Activated gamma-delta T cell treated with Interleukin-2 at 50 U/mL for 16 hours (primary cell): ENCODE results near the gene ATP9B.
"Not testable (repeated sequence)": the region's sequence is repeated elsewhere in the genome, so short reads cannot be mapped to it uniquely, and the experiment has no call there.

Experiments
- DNase-seq: peaks from one replicate; pipeline ENCODE4 v3.0.0-alpha.2; 2020

The ATP9B gene

DNA sequence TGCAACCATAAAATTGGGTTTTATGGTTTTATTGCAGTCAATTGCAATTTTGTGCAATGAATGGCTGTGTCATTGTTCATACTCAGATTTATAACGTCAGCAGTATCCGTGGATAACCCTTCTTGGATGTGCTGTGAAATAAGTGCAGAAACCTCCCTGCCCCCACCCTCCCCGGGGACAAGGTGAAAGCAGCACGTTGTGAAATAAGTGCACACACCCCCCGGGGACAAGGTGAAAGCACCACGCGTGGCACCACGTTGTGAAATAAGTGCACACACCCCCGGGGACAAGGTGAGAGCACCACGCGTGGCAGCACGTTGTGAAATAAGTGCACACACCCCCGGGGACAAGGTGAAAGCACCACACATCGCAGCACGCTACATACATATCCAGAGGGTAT is 232.9 kb downstream of the ATP9B start:
- no peak for DNase-seq

DNA sequence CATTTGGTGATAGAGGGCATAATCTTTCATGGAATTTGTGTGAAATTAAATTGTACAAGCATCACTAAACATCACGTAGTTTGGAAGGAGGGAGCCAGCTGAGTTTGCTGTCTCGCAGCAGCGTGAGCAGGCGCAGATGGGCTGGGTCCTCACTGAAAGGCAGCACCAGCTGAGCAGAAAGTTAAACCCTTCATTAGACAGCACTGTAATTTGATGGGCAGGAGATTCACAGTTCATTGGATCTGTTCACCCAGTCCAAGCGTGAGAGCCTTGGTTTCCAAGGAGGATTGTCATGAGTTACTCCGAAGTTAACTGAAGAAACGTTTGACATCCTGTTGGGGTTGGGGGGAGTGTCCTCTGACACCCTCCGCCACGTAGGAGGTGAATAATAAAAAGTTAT is 236.7 kb downstream of the ATP9B start:
- DNase-seq: no peak

DNA sequence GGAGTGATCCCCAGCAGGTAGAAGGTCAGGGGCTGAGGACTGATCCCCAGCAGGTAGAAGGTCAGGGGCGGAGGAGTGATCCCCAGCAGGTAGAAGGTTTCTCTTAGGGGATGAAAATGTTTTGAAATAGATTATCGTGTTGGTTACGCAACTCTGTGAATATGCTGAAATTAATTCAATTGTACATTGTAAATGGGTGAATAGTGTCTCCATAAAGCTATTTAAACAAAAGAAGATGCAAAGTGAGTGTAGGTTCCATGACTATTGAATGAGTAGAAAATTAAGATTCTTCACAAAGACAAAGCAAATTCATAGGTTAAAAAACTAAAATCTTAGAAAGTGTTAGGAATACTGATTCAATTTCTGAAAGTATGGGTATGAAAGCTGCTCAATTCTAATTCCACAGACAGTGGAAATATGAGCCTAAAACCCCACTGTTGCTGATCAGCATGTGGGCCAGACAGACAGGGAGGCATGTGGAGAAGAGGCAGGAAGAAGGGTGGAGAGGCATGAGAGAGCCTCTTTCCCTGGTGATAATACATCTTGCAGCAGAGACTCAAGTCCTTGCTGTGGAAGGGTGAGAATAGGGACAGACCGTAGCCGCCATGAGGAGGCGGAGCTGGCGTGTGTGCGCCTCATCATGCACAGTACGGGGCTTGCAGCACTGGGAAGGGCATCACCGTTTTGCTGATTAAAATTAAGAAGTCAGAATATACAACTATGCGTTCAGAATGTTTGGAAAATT is 240.6 kb downstream of the ATP9B start:
- DNase-seq: no peak

DNA sequence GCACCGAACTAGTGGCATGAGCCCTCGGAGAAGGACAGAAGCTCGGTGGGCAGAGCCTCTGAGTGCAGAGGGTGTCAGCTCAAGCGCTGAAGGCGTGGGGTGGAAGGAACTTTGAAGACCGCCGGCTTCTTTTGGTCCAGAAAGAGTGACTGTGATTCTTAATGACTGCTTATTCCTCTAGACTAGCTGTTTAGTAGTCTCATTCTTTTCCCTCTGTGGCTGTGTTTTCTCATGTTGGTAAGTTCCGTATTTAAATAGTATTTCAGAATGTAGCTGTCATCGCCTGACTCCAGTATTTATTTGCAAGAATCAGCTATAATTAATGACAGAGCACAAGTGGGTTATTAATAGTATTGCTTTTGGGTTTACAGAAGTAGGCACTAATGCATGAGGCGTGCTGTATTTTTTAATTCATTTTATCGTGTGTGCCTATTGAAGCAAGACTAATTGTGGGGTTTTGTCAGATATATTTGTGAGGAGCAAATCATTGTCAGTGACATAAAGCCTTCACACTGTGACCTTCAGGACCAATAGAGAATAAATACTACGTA is 245.7 kb downstream of the ATP9B start:
- no peak for DNase-seq

DNA sequence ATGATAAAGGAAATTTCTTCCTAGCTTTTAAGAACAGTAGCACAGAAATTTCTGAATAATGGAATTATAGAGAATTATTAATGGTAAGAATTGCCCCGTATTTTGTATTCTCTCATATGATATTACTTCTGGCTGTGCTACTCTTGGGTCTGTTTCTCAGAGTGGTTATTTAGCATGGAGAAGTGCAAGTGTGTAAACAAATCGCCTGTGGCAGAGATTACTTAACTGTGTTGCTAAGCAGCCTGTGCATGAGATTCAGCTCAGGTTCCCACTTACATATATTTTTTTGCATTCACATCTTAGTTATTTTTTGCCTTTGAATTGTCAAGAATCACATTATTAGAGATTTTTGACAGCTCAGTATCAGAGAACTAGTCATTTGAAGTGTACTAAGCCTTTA is 246.4 kb downstream of the ATP9B start:
- no peak for DNase-seq

DNA sequence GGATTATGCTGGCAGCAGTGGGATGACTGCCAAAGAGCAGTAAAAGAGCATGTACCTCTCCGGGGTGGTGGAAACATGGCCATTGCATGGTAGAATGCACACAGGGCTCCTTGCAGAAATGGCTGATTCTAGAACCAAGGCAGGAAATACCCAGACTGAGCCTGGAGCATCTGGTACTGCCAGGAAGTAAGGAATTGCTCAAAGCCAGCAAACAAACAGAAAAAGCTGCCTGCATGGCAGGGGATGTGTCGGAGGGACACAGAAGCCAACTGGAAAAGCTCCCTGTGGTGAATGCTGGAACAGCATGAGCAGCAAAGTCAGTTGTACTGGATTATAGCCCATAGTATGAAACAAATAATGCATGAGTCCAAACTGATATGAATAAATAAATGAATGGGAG is 248.5 kb downstream of the ATP9B start:
- DNase-seq: no peak

DNA sequence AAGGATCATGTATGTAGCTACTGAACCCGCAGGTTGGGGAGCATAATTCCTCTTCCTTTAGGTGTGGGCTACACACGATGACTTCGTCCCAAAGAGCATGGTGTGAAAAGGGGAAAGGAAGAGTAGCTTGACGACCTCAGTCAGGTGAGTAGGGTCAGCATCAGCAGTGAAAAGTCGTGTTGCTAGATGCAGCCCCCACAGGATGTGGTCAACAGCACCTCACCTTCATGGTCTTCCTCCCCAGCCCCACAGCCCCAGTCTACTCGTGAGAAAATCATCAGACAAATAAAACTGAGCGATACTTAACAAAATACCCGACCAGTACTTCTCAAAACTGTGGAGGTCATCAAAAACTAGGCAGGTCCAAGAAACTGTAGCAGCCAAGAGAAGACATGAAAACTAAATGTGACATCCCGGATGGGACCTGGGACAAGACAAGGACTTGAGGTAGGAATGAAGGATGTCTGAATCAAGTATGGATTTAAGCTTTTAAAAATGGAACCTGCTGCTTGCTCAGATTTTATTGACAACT is 249.0 kb downstream of the ATP9B start:
- DNase-seq: no peak

DNA sequence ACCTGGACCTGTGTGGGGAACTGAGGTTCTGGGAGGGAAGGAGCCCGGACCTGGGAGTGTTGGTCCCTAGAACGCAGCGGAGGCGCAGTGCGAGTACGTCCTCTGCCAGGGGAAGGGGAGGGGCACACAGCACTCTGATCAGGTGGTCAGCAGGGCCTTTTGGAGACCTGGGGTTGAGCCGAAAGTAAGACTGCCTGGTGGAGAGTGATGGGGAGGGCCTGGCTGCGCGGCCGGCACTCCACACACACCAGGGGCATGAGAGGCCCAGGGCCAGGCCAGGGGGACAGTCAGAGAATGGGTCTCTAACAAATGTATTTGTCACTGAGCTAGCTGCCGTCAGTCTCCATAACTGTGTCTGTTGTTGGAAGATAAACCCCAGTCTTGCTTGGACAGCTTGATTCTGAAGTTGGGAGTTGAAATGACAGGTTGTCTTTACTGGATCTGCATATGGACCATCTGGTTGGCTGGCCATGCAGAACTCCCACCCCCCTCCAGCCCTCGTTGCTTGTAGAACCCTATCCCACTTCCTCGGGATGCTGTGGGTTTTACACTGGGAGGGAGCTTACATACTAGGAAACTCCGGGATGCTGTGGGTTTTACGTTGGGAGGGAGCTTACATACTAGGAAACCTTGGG is 251.1 kb downstream of the ATP9B start:
- no peak for DNase-seq

DNA sequence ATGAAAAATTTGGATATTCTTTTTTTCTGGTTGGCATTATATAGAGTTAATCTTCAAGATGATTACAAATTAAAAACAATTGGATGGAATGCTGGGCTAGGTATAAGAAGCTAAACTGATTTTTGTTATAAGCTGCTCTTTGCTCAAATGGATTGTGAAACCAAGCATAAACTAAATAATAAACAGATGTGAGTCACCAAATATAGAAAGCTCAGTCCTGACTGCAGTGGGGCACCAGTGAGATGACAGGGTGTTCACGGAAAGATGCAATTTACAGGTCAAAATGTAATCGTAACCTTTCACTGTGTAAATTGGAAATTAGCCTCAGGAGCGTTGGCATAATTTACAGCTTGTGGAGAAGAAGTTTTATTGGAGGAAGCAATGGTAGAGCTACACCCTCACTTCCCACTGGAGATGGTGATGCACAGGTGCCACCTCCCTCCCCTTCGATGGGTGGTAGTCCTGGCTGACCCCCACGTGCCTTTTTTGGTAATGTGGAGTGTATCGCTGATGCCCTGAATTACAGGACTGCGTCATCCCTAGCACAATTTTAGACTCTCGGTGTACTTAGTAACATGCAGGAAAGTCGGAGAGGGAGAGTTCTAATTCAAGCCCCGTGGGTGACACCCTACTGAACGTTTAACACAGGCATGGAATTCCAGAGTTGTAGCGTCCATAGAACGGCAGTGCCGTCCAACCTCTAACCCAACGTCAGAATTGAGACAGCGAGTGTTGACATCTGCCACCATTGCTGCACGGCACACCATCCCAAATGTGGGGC is 252.6 kb downstream of the ATP9B start:
- DNase-seq: no peak

DNA sequence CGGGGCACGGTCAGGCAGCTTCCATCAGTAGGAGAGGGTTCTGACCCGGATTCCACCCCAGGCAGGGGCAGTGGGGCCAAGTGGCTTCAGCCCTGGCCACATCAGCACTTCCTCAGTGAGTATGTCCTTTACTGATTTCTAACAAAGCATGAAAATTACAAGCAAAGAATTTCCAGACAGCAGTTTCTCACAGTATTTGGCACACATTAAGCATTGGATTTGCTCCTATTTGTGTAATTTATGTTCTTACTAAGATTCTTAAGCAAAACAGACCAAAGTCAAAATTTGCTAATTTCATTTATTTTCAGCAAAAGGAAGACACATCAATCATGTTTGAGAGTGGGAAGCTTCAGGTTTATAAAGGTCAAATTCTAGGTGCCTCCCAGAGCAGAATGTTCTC is 253.2 kb downstream of the ATP9B start:
- no peak for DNase-seq

DNA sequence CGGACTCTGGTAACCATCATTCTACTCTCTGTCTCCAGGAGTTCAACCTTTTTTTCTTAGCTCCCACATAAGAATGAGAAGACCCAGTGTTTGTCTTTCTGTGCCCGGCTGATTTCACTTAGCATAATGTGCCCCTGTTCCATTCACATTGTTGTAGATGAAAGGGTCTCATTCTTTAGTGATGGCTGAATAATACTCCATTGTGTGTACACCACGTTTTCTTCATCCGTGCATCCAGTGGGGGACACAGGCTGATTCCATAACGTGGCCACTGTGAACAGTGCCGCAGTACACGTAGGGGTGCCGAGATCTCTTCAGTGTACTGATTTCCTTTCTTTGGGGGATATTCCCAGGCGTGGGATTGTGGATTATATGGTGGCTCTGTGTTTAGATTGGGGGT is 254.3 kb downstream of the ATP9B start:
- no peak for DNase-seq

DNA sequence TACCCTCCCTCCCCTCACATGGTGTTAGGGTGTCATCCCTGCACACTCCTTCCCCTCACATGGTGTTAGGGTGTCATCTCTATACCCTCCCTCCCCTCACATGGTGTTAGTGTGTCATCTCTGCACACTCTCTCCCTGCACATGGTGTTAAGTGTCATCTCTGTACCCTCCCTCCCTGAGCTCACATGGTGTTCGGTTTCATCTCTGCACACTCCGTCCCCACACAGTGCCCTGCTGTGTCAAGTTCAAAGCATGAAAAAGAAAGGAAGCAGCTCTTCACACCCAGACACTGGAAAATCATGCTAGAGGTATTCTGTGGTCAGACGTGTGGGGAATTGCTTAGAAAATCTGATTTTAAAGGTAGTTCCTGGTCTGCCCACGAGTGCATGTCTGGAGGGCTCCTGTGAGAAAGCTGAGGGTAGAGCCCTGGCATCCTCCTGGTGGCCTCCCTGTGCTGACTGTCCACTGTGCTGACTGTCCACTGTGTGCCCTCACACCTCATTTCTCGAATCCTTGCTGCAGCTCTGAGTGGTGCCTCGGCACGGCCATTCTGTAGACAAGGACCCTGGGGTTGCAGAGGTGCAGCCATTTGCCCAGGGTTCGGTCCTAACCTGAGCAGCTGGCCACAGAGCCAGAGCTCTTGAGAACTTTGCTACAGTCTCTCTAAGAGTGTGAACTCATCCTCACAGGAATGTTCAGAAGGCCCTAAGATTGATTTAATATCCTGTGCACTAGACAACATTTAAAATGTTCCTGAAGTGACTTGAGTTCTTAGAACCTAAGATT is 257.4 kb downstream of the ATP9B start:
- no peak for DNase-seq

DNA sequence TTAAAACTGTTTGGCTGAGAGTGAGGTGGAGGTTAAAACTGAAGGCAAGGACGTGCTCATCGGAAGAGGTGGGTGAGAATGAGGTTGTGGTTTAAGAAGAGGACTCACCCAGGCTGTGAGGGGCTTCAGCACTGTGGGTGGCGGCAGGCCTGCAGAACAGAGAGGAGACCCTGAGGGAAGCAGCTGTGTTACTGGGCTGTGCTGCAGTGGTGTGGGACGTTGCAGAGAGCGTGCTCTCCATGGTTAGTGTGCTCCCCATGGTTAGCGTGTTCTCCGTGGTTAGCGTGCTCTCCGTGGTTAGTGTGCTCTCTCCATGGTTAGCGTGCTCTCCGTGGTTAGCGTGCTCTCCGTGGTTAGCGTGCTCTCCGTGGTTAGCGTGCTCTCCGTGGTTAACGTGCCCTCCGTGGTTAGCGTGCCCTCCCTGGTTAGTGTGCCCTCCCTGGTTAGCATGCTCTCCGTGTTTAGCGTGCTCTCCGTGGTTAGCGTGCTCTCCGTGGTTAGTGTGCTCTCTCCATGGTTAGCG is 258.1 kb downstream of the ATP9B start:
- DNase-seq: no peak

DNA sequence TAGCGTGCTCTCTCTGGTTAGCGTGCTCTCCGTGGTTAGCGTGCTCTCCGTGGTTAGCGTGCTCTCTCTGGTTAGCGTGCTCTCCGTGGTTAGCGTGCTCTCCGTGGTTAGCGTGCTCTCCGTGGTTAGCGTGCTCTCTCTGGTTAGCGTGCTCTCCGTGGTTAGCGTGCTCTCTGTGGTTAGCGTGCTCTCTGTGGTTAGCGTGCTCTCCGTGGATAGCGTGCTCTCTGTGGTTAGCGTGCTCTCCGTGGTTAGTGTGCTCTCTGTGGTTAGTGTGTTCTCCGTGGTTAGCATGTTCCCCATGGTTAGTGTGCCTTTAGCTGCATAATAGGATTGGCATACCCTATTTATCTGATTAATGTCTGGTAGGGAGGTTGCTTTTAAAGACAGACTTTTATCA is 258.7 kb downstream of the ATP9B start:
- not testable (repeated sequence) for DNase-seq

DNA sequence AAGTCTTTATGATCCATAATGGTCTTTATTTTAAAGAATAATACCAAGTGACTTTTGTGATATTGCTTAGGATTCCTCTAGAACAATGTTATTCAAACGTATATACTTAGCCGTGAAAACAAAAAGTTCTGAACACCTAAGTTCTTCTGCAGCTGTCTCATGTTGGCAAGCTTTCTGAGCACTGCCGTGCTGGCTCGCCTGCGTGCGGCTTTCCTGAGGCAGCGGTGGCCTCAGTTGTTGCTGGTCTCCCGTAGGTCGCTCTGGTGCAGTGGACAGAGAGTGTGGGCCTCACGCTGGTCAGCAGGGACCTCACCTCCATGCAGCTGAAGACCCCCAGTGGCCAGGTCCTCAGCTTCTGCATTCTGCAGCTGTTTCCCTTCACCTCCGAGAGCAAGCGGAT is 259.7 kb downstream of the ATP9B start:
- DNase-seq: no peak

DNA sequence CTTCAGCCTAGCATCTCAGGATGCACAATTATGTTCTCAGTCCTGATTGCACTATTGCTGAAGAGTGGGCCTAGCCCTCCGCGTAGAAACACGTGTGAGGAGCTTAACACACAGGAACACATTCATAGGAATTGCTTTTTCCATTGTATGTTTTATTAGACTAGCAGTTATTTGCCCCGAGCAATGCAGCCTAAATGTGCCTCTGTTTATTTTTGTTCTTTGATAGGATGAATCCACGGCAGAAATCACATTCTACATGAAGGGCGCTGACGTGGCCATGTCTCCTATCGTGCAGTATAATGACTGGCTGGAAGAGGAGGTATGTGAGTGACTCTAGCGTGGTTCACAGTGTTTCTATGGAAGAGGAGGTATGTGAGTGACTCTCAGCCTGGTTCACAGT is 260.6 kb downstream of the ATP9B start:
- no peak for DNase-seq

DNA sequence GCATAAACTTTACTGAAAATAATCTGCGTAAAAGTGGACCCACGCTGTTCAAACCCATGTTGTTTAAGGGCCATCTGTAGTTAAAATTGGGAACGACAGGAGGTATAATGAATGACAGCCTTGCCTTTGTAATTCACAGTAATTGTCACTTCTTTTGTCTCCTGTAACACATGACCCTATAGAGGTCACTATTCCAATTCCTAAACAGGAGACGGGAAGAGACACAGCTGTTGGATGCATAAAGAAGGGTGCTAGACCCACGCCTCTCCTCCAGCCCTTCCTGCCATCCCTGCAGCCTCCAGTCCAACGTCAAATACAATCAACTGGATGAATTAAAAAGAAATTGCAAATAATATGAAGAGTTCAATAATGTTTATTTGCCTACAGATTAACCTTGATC is 263.5 kb downstream of the ATP9B start:
- no peak for DNase-seq

DNA sequence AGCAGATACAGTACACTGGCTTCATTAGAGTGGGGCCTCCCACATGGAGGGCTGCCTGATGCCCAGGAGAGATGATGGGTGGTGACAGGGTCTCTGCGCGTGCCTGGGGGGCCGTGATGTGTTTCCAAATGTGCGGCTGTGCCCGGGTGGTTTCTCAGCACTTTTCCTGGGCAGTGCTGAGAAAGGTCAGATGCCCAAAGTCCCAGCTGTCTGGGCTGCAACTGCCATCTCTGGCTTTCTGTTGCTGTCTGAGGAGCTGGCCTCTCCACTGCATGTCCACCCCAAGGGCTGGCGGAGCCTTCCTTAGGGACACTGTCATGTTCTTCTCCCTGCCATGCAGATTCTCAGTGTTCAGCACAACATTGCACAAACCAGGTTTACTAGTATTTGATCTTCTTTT is 263.9 kb downstream of the ATP9B start:
- no peak for DNase-seq

DNA sequence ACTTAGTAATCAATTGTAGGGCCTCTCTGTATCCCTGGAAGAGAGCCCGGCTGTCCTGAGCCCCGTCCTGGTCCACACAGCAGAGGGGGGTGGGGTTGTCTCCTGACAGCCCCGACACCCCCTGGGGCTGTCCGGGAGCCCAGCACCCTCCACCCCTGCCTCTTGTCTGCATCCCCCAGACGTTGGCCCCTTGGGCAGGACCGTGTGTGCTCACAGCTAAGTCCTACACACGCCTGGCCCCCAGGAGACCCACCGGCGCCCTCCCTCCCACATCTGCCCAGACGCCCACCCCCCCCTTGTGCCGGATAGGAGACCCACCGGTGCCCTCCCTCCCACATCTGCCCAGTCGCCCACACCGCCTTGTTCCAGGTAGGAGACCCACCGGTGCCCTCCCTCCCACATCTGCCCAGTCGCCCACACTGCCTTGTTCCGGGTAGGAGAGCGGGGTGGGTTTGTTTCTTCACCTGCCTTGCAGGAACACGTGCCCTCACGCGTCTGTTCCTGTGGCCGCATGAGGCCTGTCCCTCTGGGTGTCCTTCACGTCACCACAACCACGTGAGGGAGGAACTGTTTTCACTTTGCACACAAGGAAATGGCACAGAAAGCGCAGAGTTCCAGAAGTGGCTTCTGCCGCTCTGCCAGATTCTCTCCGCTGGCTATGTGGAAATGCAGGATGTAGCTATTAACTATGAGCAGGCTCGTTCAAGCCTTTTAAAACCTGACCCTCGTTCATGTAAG is 265.5 kb downstream of the ATP9B start:
- DNase-seq: no peak

DNA sequence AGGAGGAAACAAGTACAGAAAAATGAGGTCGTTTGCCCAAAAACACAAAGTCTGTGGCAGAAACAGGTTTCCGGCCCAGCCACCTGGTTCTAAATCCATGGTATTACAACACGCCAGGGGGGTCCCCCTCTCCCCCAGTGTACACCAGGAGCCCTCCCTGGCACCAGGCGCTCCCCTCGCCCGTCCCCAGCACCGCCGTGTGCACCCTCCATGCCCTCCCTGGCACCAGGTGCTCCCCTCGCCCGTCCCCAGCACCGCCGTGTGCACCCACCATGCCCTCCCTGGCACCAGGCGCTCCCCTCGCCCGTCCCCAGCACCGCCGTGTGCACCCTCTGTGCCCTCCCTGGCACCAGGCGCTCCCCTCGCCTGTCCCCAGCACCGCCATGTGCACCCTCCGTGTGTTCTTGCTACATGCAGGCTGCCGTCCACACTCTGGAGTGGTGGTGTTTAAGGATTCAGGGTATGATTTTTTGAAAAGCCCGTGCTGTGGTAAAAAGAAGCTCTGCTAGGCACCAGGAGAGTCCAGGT is 266.7 kb downstream of the ATP9B start:
- no peak for DNase-seq

DNA sequence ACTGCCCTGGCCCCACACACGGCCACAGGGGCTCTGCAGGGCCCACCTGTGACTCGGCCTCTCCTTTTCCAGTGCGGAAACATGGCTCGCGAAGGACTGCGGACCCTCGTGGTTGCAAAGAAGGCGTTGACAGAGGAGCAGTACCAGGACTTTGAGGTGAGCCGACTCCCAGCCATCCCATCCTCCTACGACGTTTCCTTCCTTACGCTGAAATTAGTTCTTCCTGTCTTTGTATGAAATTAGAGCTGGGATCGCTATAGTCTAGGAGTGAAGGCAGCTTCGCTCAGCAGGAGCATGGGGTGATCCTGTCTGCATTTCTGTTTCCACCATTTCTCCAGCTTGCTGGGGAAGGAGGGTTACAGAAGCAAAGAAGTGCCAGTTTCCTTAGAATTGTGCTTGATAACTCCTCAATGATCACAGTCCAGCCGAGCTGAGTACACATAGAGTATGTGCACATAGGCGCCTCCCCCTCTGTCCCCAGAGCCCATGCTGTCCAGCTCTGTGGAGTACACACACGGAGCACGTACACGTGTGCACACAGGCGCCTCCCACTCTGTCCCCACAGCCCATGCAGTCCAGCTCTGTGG is 267.5 kb downstream of the ATP9B start:
- no peak for DNase-seq
